ENCODE measurements around the gene AK5.
"Not testable (repeated sequence)": the region's sequence is repeated elsewhere in the genome, so short reads cannot be mapped to it uniquely, and the experiment has no call there.

Gene AK5

GRCh38 chr1:77290576-77290975 is 8.8 kb downstream of the AK5 start:
- DNase-seq = no peak

- no peak for DNase-seq
Observed at GRCh38 chr1:77292551-77292950, 10.7 kb downstream of the AK5 start.

GRCh38 chr1:77300566-77300965 is 18.7 kb downstream of the AK5 start:
- no peak for DNase-seq

- no peak for DNase-seq
Observed at GRCh38 chr1:77303387-77303786, 21.6 kb downstream of the AK5 start.

- DNase-seq = no peak
Observed at GRCh38 chr1:77308889-77309621, 27.2 kb downstream of the AK5 start.

- DNase-seq = no peak
Observed at GRCh38 chr1:77310924-77311323, 29.1 kb downstream of the AK5 start.

GRCh38 chr1:77312364-77312763 is 30.5 kb downstream of the AK5 start:
- not testable (repeated sequence) for DNase-seq

GRCh38 chr1:77313491-77313890 is 31.7 kb downstream of the AK5 start:
- peak in 2 of 5 donors; percentile 3 to 9 for DNase-seq

GRCh38 chr1:77316006-77316405 is 34.2 kb downstream of the AK5 start:
- DNase-seq = no peak

GRCh38 chr1:77316966-77317365 is 35.1 kb downstream of the AK5 start:
- no peak for DNase-seq

GRCh38 chr1:77319036-77319705 is 37.4 kb downstream of the AK5 start:
- DNase-seq = no peak

GRCh38 chr1:77322061-77322900 is 40.5 kb downstream of the AK5 start:
- DNase-seq = no peak

- DNase-seq = no peak
Observed at GRCh38 chr1:77333501-77333900, 51.7 kb downstream of the AK5 start.

GRCh38 chr1:77336729-77337128 is 54.9 kb downstream of the AK5 start:
- DNase-seq = no peak

- no peak for DNase-seq
Observed at GRCh38 chr1:77339326-77339725, 57.5 kb downstream of the AK5 start.

- no peak for DNase-seq
Observed at GRCh38 chr1:77341195-77341594, 59.4 kb downstream of the AK5 start.

GRCh38 chr1:77342745-77343144 is 60.9 kb downstream of the AK5 start:
- DNase-seq = no peak

GRCh38 chr1:77347646-77348045 is 65.8 kb downstream of the AK5 start:
- DNase-seq = peak in 1 of 5 donors; percentile 6

GRCh38 chr1:77348549-77348948 is 66.7 kb downstream of the AK5 start:
- DNase-seq = no peak

GRCh38 chr1:77349275-77349674 is 67.5 kb downstream of the AK5 start:
- no peak for DNase-seq

- no peak for DNase-seq
Observed at GRCh38 chr1:77350012-77350770, 68.4 kb downstream of the AK5 start.

- no peak for DNase-seq
Observed at GRCh38 chr1:77354536-77354935, 72.7 kb downstream of the AK5 start.

GRCh38 chr1:77355010-77355409 is 73.2 kb downstream of the AK5 start:
- DNase-seq = no peak

Measured in T-helper 1 cell (primary cell).